Panc1 (cell line): ENCODE results near the gene INTS6. TPM values are rescaled to one million over a fixed set of nuclear protein-coding genes. Genes with fewer than 3 reads are reported as not detected.

Experiments used
- ATAC-seq: fragments of 200-7000 bp; cut with Tn5 transposase; 2 replicates; pipeline ENCODE4 v1.9.1; 2020; ENCODE audit warnings: mild to moderate bottlenecking, moderate library complexity
- BruUV-seq: library from RNA; stranded (reverse); fragments of 400-500 nt; replicated peaks from 2 replicates; lab custom pipeline; 2021; lab: Mats Ljungman, UMichigan
- CTCF ChIA-PET: fragments of 300-600 bp; sonication (Branson Sonifier 250); formaldehyde crosslinking; loops from one replicate; lab custom pipeline; 2022; ENCODE audit warnings: antibody characterized with exemption; lab: Charles Lee
- POLR2A ChIA-PET: fragments of 300-600 bp; sonication (Branson Sonifier 250); formaldehyde crosslinking; loops from one replicate; lab custom pipeline; 2022; ENCODE audit warnings: antibody characterized with exemption; lab: Charles Lee
- DNase-seq: peaks from one replicate; pipeline ENCODE4 v3.0.0-alpha.2; 2010; ENCODE audit warnings: low read depth, low spot score
- H3K27ac ChIP-seq: 2 replicates; pipeline ENCODE4 v1.5.1; 2011; ENCODE audit warnings: mild to moderate bottlenecking, low read length, inconsistent platforms
- H3K27me3 ChIP-seq: fragments of 200-500 bp; sonication (Bioruptor generic); 2 replicates; pipeline ENCODE4 v1.6.0; 2014; ENCODE audit warnings: low read length, inconsistent platforms; ENCODE audit not compliant: control insufficient read depth, insufficient read depth
- H3K36me3 ChIP-seq: fragments of 200-500 bp; sonication (Bioruptor generic); 2 replicates; pipeline ENCODE4 v1.5.1; 2014; ENCODE audit warnings: inconsistent platforms, mild to moderate bottlenecking, low read length, moderate library complexity; ENCODE audit not compliant: control insufficient read depth, insufficient read depth
- H3K4me1 ChIP-seq: 2 replicates; pipeline ENCODE4 v1.5.1; 2011; ENCODE audit warnings: inconsistent platforms, mild to moderate bottlenecking, low read length, moderate library complexity; ENCODE audit not compliant: control insufficient read depth, insufficient read depth
- H3K4me3 ChIP-seq, 2 experiments: 2 replicates each; pipeline ENCODE4 v1.5.1; 2011 to 2012; ENCODE audit warnings: low read depth in 2 of 2, low read length in 2 of 2, mild to moderate bottlenecking in 2 of 2, inconsistent platforms in 1 of 2, moderate library complexity in 1 of 2
- H3K9me3 ChIP-seq: fragments of 200-500 bp; sonication (Bioruptor generic); 2 replicates; pipeline ENCODE4 v1.5.1; 2014; ENCODE audit warnings: low read depth, mild to moderate bottlenecking, inconsistent platforms, low read length, moderate library complexity; ENCODE audit not compliant: control insufficient read depth, insufficient read depth
- POLR2AphosphoS5 ChIP-seq: IDR thresholded peaks from 2 replicates; pipeline ENCODE4 v1.6.1; 2012; ENCODE audit warnings: mild to moderate bottlenecking, low read depth, low read length, moderate library complexity
- SIN3A ChIP-seq: IDR thresholded peaks from 2 replicates; pipeline ENCODE4 v1.6.1; 2012; ENCODE audit warnings: low read depth, mild to moderate bottlenecking, low read length, moderate library complexity, borderline replicate concordance; ENCODE audit not compliant: insufficient read depth
- TCF7L2 ChIP-seq: IDR thresholded peaks from 2 replicates; pipeline ENCODE4 v1.6.1; 2011; ENCODE audit warnings: mild to moderate bottlenecking, low read depth, low read length, inconsistent platforms
- in situ Hi-C: cut with HindIII; loops from 2 replicates; pipeline ENCODE4 v1.10.0; 2016; ENCODE audit warnings: low sequenced_read_pairs, low pct_unique_long_range_greater_than_20kb
- intact Hi-C: fragments of 100-400 bp; cut with micrococcal nuclease; formaldehyde crosslinking; loops from one replicate; pipeline ENCODE4 v1.10.0; 2022; ENCODE audit not compliant: unreplicated experiment
- total RNA-seq: library from RNA; stranded (reverse); gene quantifications from one replicate; pipeline ENCODE4 v1.2.1, GENCODE V29; 2021; ENCODE audit not compliant: unreplicated experiment
- TF ChIP-seq, protein P1 (sequence below): fragments of 450-650 bp; IDR thresholded peaks from 2 replicates; pipeline ENCODE4 v1.5.1; 2017; ENCODE audit warnings: mild to moderate bottlenecking
- TF ChIP-seq, protein P2 (sequence below), 2 experiments: IDR thresholded peaks; 2 replicates each; pipeline ENCODE4 v1.6.1; 2011 to 2012; ENCODE audit warnings: low read depth in 2 of 2, control low read depth in 1 of 2, low read length in 1 of 2, mild to moderate bottlenecking in 1 of 2, moderate library complexity in 1 of 2; ENCODE audit not compliant: insufficient read depth in 1 of 2

Gene INTS6
- total RNA-seq, 1 experiment from 2014 or later = 33.2 TPM

DNA sequence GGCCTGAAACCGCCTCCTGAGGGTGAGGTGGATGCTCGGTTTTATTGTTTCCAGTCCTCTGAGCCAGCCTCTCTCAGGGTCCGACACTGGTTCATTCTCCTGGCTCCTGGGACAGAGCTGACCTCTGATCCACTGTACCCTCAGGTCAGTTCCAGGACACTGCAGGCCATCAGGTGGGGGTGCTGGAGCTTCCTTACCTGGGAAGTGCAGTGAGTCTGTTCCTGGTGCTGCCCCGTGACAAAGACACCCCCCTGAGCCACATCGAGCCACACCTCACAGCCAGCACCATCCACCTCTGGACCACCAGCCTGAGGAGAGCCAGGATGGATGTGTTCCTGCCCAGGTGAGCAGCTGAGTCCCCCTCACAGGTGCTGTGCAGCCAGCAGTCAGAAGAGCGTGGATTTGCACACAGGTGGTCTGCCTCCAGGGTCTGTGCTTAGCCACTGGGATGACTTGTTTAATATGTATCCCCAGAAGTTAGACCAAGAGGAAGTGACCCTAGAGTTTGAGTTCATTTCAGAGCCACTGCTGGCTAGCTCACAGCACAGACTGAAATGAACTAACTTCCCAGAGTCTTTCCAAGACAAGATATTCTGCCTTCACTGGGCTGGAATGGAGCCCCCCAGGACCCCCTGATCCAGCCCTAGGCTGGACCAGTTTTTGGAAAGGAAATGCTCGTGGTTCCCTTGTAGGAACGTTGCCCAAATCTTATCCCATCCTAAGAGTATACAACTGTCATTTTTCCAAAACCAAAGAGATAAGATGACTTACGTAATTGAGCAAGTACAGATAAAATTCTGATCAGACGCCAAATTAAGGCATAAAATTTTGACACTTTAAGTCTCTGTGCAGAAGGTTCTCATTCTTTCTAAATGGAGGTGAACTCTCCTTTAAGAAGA lies 104.5 kb downstream of the INTS6 start:
- Histone ChIP-seq H3K4me1 (no peaks in the 10 kb centered on the region), H3K36me3 (no peaks in the 10 kb centered on the region), H3K27me3 (no peaks in the 10 kb centered on the region), H3K4me3 (no peak overlapping the region), H3K9me3 (no peaks in the 10 kb centered on the region), H3K27ac (no peak overlapping the region)
- in situ Hi-C loops (no loop called here), intact Hi-C loops (no loop called here)
- ChIA-PET POLR2A (no interaction called here), CTCF (no interaction called here)
- TF ChIP-seq, protein P1, sequence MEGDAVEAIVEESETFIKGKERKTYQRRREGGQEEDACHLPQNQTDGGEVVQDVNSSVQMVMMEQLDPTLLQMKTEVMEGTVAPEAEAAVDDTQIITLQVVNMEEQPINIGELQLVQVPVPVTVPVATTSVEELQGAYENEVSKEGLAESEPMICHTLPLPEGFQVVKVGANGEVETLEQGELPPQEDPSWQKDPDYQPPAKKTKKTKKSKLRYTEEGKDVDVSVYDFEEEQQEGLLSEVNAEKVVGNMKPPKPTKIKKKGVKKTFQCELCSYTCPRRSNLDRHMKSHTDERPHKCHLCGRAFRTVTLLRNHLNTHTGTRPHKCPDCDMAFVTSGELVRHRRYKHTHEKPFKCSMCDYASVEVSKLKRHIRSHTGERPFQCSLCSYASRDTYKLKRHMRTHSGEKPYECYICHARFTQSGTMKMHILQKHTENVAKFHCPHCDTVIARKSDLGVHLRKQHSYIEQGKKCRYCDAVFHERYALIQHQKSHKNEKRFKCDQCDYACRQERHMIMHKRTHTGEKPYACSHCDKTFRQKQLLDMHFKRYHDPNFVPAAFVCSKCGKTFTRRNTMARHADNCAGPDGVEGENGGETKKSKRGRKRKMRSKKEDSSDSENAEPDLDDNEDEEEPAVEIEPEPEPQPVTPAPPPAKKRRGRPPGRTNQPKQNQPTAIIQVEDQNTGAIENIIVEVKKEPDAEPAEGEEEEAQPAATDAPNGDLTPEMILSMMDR = no peak
- TF ChIP-seq TCF7L2 = no peak
- TF ChIP-seq, protein P2, sequence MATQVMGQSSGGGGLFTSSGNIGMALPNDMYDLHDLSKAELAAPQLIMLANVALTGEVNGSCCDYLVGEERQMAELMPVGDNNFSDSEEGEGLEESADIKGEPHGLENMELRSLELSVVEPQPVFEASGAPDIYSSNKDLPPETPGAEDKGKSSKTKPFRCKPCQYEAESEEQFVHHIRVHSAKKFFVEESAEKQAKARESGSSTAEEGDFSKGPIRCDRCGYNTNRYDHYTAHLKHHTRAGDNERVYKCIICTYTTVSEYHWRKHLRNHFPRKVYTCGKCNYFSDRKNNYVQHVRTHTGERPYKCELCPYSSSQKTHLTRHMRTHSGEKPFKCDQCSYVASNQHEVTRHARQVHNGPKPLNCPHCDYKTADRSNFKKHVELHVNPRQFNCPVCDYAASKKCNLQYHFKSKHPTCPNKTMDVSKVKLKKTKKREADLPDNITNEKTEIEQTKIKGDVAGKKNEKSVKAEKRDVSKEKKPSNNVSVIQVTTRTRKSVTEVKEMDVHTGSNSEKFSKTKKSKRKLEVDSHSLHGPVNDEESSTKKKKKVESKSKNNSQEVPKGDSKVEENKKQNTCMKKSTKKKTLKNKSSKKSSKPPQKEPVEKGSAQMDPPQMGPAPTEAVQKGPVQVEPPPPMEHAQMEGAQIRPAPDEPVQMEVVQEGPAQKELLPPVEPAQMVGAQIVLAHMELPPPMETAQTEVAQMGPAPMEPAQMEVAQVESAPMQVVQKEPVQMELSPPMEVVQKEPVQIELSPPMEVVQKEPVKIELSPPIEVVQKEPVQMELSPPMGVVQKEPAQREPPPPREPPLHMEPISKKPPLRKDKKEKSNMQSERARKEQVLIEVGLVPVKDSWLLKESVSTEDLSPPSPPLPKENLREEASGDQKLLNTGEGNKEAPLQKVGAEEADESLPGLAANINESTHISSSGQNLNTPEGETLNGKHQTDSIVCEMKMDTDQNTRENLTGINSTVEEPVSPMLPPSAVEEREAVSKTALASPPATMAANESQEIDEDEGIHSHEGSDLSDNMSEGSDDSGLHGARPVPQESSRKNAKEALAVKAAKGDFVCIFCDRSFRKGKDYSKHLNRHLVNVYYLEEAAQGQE (IDR thresholded peaks at IDR 0.05; ENCODE audit: insufficient read depth in 1 of 2, low read depth in 2 of 2, low read length in 1 of 2) = no peak
- ATAC-seq (no peak; the same call in 1 of the 2 replicates), DNase-seq (no peak)
- BruUV-seq = no TSS peak

- H3K9me3 ChIP-seq = no peaks in the 10 kb centered on the region
- in situ Hi-C loops = no loop called here
- ChIA-PET CTCF (no interaction called here), POLR2A (no interaction called here)
- no peak overlapping the region for H3K27ac ChIP-seq
- no peak overlapping the region for H3K4me3 ChIP-seq
- no TSS peak for BruUV-seq
- TF ChIP-seq TCF7L2 = no peak
- TF ChIP-seq, protein P2 (IDR thresholded peaks at IDR 0.05; ENCODE audit: insufficient read depth in 1 of 2, low read depth in 2 of 2, low read length in 1 of 2) = no peak
- TF ChIP-seq SIN3A = no peak
- TF ChIP-seq, protein P1 = no peak
- no peak for TF ChIP-seq POLR2AphosphoS5
- intact Hi-C loops = no loop called here
- DNase-seq = no peak
- no peaks in the 10 kb centered on the region for H3K27me3 ChIP-seq
- no peaks in the 10 kb centered on the region for H3K36me3 ChIP-seq
- no peaks in the 10 kb centered on the region for H3K4me1 ChIP-seq
- ATAC-seq = no peak
Observed at GRCh38 chr13:51347099-51347498, 105.7 kb downstream of the INTS6 start.
